CD4-positive, CD25-positive, alpha-beta regulatory T cell (primary cell): ENCODE results near the gene HEXB. TPM values are rescaled to one million over a fixed set of nuclear protein-coding genes. Genes with fewer than 3 reads are reported as not detected.

Experiments used
- ATAC-seq, 2 donors: fragments of 150-1000 bp; cut with Tn5 transposase; one replicate each; pipeline ENCODE4 v1.10.0; 2021; ENCODE audit warnings: low read depth in 2 of 2, moderate number of reproducible peaks in 2 of 2, moderate library complexity in 1 of 2
- DNase-seq, 3 donors: peaks; one replicate each; pipeline versions ENCODE4 v3.0.0 to v3.0.0-alpha.2; 2012 to 2022; ENCODE audit warnings: mixed read lengths in 1 of 3
- H3K27ac ChIP-seq: one replicate; pipeline ENCODE4 v1.7.0; 2013; ENCODE audit warnings: mild to moderate bottlenecking, low read length; ENCODE audit not compliant: insufficient read depth, poor library complexity, severe bottlenecking
- H3K27me3 ChIP-seq: one replicate; pipeline ENCODE4 v1.7.0; 2013; ENCODE audit warnings: low read length; ENCODE audit not compliant: control insufficient read depth, insufficient read depth
- H3K36me3 ChIP-seq: one replicate; pipeline ENCODE4 v1.7.0; 2013; ENCODE audit warnings: mild to moderate bottlenecking, low read length, moderate library complexity; ENCODE audit not compliant: control insufficient read depth, insufficient read depth
- H3K4me1 ChIP-seq: 2 replicates; pipeline ENCODE4 v1.7.0; 2013; ENCODE audit warnings: mild to moderate bottlenecking, low read length; ENCODE audit not compliant: insufficient read depth, control insufficient read depth, poor library complexity, severe bottlenecking
- H3K4me3 ChIP-seq: one replicate; pipeline ENCODE4 v1.7.0; 2013; ENCODE audit warnings: low read depth, mild to moderate bottlenecking, low read length, moderate library complexity
- H3K9me3 ChIP-seq, 2 experiments: 1 replicate in 1 of 2; 2 replicates in 1 of 2; pipeline ENCODE4 v1.7.0; 2013; ENCODE audit warnings: low read length in 2 of 2, mild to moderate bottlenecking in 1 of 2, moderate library complexity in 1 of 2; ENCODE audit not compliant: control insufficient read depth in 2 of 2
- H3K27ac Mint-ChIP-seq, 3 donors: one replicate each; pipeline ENCODE4 v1.8.0; 2020 to 2022; ENCODE audit warnings: mild to moderate bottlenecking in 3 of 3, mixed read lengths in 3 of 3, moderate library complexity in 2 of 3
- H3K27me3 Mint-ChIP-seq: one replicate; pipeline ENCODE4 v1.8.0; 2022; ENCODE audit warnings: mild to moderate bottlenecking, mixed read lengths
- H3K36me3 Mint-ChIP-seq: one replicate; pipeline ENCODE4 v1.8.0; 2020; ENCODE audit warnings: mixed read lengths
- H3K4me1 Mint-ChIP-seq, 4 donors: one replicate each; pipeline ENCODE4 v1.8.0; 2020 to 2022; ENCODE audit warnings: mixed read lengths in 4 of 4, mild to moderate bottlenecking in 1 of 4
- H3K4me3 Mint-ChIP-seq, 4 donors: one replicate each; pipeline ENCODE4 v1.8.0; 2020 to 2022; ENCODE audit warnings: mild to moderate bottlenecking in 4 of 4, mixed read lengths in 4 of 4, moderate library complexity in 3 of 4
- H3K9me3 Mint-ChIP-seq, 7 donors: one replicate each; pipeline ENCODE4 v1.8.0; 2020 to 2022; ENCODE audit warnings: mixed read lengths in 7 of 7, mild to moderate bottlenecking in 3 of 7, moderate library complexity in 2 of 7
- polyA plus RNA-seq, 4 donors: library from polyadenylated mRNA; unstranded; fragments of 300-500 nt; fragmentation: Illumina TruSeq; gene quantifications; one replicate each; pipeline ENCODE4 v1.2.3, GENCODE V29; 2021
- total RNA-seq: library from RNA; stranded (reverse); gene quantifications from one replicate; pipeline ENCODE4 v1.2.3, GENCODE V29; 2022

Gene HEXB
- total and polyA plus RNA-seq, 5 donors from 2014 or later, result 41.9 to 128 (median 114) TPM

GRCh38 chr5:74660873-74661272, 24.2 kb upstream of the HEXB start:
- Histone ChIP-seq H3K4me1 (no peaks in the 10 kb centered on the region), H3K9me3 (peaks cover 0 to 2% of the 10 kb centered on the region in 2 experiments), H3K36me3 (no peaks in the 10 kb centered on the region), H3K4me3 (no peak overlapping the region), H3K27me3 (peaks cover 11% of the 10 kb centered on the region), H3K27ac (no peak overlapping the region)
- ATAC-seq, result no peak
- Mint-ChIP-seq H3K27ac (no peak overlapping the region), H3K36me3 (no peaks in the 10 kb centered on the region), H3K27me3 (peaks cover 60% of the 10 kb centered on the region), H3K4me1 (no peaks in the 10 kb centered on the region), H3K4me3 (no peak overlapping the region), H3K9me3 (no peaks in the 10 kb centered on the region)
- no peak for DNase-seq

GRCh38 chr5:74664551-74664950, 20.5 kb upstream of the HEXB start:
- peaks cover 50% of the 10 kb centered on the region for H3K27me3 Mint-ChIP-seq
- H3K4me1 Mint-ChIP-seq, result no peaks in the 10 kb centered on the region
- Histone ChIP-seq H3K27me3 (peaks cover 17% of the 10 kb centered on the region), H3K4me3 (no peak overlapping the region), H3K27ac (no peak overlapping the region), H3K9me3 (no peaks in the 10 kb centered on the region), H3K4me1 (no peaks in the 10 kb centered on the region), H3K36me3 (no peaks in the 10 kb centered on the region)
- ATAC-seq (no peak), DNase-seq (no peak)
- no peaks in the 10 kb centered on the region for H3K9me3 Mint-ChIP-seq
- H3K27ac Mint-ChIP-seq, result no peak overlapping the region
- H3K4me3 Mint-ChIP-seq, result no peak overlapping the region
- no peaks in the 10 kb centered on the region for H3K36me3 Mint-ChIP-seq

- H3K4me3 ChIP-seq, result no peak overlapping the region
- peaks cover 46% of the 10 kb centered on the region for H3K27me3 Mint-ChIP-seq
- peaks cover 0 to 4% (median 0%) of the 10 kb centered on the region in 7 donors for H3K9me3 Mint-ChIP-seq
- peaks cover 13% of the 10 kb centered on the region for H3K27me3 ChIP-seq
- H3K4me1 Mint-ChIP-seq, result no peaks in the 10 kb centered on the region
- ATAC-seq (no peak), DNase-seq (no peak)
- H3K9me3 ChIP-seq, result no peaks in the 10 kb centered on the region
- H3K4me1 ChIP-seq, result no peaks in the 10 kb centered on the region
- no peak overlapping the region for H3K4me3 Mint-ChIP-seq
- H3K27ac Mint-ChIP-seq, result no peak overlapping the region
- H3K36me3 ChIP-seq, result no peaks in the 10 kb centered on the region
- H3K36me3 Mint-ChIP-seq, result no peaks in the 10 kb centered on the region
- H3K27ac ChIP-seq, result no peak overlapping the region
Observed at GRCh38 chr5:74665273-74665672, 19.8 kb upstream of the HEXB start.

GRCh38 chr5:74665816-74666215, 19.2 kb upstream of the HEXB start:
- H3K9me3 Mint-ChIP-seq, result peaks cover 0 to 4% (median 0%) of the 10 kb centered on the region in 7 donors
- Histone ChIP-seq H3K27me3 (peaks cover 11% of the 10 kb centered on the region), H3K4me3 (no peak overlapping the region), H3K36me3 (no peaks in the 10 kb centered on the region), H3K9me3 (no peaks in the 10 kb centered on the region), H3K4me1 (no peaks in the 10 kb centered on the region), H3K27ac (no peak overlapping the region)
- no peak overlapping the region for H3K27ac Mint-ChIP-seq
- no peak overlapping the region for H3K4me3 Mint-ChIP-seq
- no peaks in the 10 kb centered on the region for H3K4me1 Mint-ChIP-seq
- H3K36me3 Mint-ChIP-seq, result no peaks in the 10 kb centered on the region
- ATAC-seq, result no peak
- no peak for DNase-seq
- H3K27me3 Mint-ChIP-seq, result peaks cover 41% of the 10 kb centered on the region

DNA sequence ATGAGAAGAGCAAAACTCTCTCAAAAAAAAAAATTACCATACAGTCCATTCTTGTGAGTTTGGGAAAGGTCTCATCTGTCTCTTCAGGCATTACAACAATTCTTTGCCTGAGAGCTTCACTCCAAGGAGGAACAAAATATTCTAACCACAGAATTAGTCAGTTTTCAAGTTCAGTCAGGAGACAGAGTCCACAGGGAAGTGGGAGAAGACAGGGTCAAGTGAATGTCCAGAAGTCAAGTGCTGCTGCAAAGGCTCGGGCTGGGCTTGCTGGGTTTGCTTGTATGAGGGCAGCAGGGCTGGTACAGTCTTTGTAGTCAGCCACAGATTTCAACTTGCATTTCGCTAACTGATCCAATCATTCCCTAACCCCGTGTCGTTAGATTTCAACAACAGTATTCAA, 17.6 kb upstream of the HEXB start:
- Histone ChIP-seq H3K4me1 (no peaks in the 10 kb centered on the region), H3K27me3 (peaks cover 9% of the 10 kb centered on the region), H3K4me3 (no peak overlapping the region), H3K36me3 (no peaks in the 10 kb centered on the region), H3K27ac (no peak overlapping the region), H3K9me3 (no peaks in the 10 kb centered on the region)
- no peaks in the 10 kb centered on the region for H3K36me3 Mint-ChIP-seq
- H3K4me1 Mint-ChIP-seq, result no peaks in the 10 kb centered on the region
- no peak overlapping the region for H3K27ac Mint-ChIP-seq
- peaks cover 0 to 4% (median 0%) of the 10 kb centered on the region in 7 donors for H3K9me3 Mint-ChIP-seq
- no peak overlapping the region for H3K4me3 Mint-ChIP-seq
- peaks cover 31% of the 10 kb centered on the region for H3K27me3 Mint-ChIP-seq
- ATAC-seq, result no peak
- DNase-seq, result no peak

DNA sequence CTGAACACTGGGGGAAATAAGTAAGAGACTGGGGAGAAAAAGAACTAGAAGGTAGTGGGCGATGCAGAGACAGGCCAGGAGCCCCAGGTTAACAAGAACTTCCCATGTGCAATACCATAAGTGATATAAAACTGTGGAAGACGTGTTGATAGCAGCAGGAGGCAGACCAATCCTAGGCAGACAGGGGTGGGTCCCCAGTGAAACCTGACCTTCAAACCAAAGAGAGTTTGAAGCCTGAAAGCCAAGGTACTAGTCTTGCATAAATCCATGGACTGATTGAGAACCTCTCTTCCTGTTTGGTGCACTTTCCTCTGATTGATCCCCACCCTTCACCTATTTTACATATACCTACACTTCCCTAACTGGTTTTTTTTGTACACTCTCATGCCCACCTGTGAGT, 15.2 kb upstream of the HEXB start:
- Mint-ChIP-seq H3K27me3 (peaks cover 18% of the 10 kb centered on the region), H3K36me3 (no peaks in the 10 kb centered on the region), H3K9me3 (peaks cover 0 to 4% (median 0%) of the 10 kb centered on the region in 7 donors), H3K4me3 (peak overlapping the region in 1 of 4 donors; percentile 29), H3K4me1 (peaks cover 0 to 2% (median 0%) of the 10 kb centered on the region in 4 donors), H3K27ac (no peak overlapping the region)
- DNase-seq, result no peak
- H3K9me3 ChIP-seq, result no peaks in the 10 kb centered on the region
- no peaks in the 10 kb centered on the region for H3K4me1 ChIP-seq
- peaks cover 15% of the 10 kb centered on the region for H3K27me3 ChIP-seq
- H3K27ac ChIP-seq, result no peak overlapping the region
- no peak for ATAC-seq
- no peak overlapping the region for H3K4me3 ChIP-seq
- no peaks in the 10 kb centered on the region for H3K36me3 ChIP-seq

DNA sequence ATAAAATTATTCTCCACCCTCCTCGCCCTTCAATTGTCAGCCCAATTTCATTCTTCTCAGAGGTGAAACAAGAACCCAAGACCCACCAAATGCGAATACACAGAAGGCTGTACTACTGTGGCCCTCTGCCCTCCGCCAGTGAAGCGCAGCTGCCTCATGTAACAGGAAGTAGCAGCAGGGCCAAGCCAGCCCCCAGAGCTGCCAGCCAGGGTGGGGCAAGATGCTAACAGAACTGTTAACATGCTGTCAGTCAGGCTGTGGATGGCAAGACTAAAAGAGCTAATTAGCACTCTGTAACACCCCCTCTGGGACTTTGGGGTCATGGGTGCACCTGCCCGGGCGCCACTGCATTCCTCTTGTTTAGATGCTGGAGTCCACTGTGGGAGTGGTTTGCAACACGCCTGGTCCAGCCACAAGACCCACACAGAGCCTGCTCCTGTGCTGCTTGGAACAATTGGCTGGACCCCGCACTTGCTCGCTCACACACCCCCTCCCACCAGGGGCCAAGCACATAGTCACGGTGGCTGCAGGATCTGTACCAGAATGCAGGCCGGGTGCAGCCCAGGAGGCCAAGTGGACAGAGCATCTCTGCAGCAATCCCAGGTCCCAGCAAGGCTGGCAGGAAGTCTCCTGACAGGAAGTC, 14.5 kb upstream of the HEXB start:
- Histone ChIP-seq H3K36me3 (no peaks in the 10 kb centered on the region), H3K9me3 (no peaks in the 10 kb centered on the region), H3K4me3 (no peak overlapping the region), H3K27me3 (peaks cover 15% of the 10 kb centered on the region), H3K27ac (no peak overlapping the region), H3K4me1 (no peaks in the 10 kb centered on the region)
- peaks cover 0 to 2% (median 0%) of the 10 kb centered on the region in 4 donors for H3K4me1 Mint-ChIP-seq
- no peaks in the 10 kb centered on the region for H3K36me3 Mint-ChIP-seq
- H3K27ac Mint-ChIP-seq, result no peak overlapping the region
- peaks cover 23% of the 10 kb centered on the region for H3K27me3 Mint-ChIP-seq
- DNase-seq (no peak), ATAC-seq (no peak)
- H3K9me3 Mint-ChIP-seq, result peaks cover 0 to 4% (median 0%) of the 10 kb centered on the region in 7 donors
- no peak overlapping the region for H3K4me3 Mint-ChIP-seq

- Mint-ChIP-seq H3K27ac (no peak overlapping the region), H3K36me3 (no peaks in the 10 kb centered on the region), H3K4me1 (peaks cover 0 to 2% (median 0%) of the 10 kb centered on the region in 4 donors), H3K27me3 (peaks cover 25% of the 10 kb centered on the region), H3K9me3 (peaks cover 0 to 4% (median 0%) of the 10 kb centered on the region in 7 donors), H3K4me3 (no peak overlapping the region)
- H3K4me1 ChIP-seq, result no peaks in the 10 kb centered on the region
- no peaks in the 10 kb centered on the region for H3K36me3 ChIP-seq
- H3K9me3 ChIP-seq, result no peaks in the 10 kb centered on the region
- DNase-seq (no peak), ATAC-seq (no peak)
- H3K27me3 ChIP-seq, result peaks cover 15% of the 10 kb centered on the region
- H3K27ac ChIP-seq, result no peak overlapping the region
- no peak overlapping the region for H3K4me3 ChIP-seq
Observed at GRCh38 chr5:74672215-74672877, 12.7 kb upstream of the HEXB start.
